CD4-positive, alpha-beta T cell treated with Interleukin-2 at 100 ng/mL for 4 hours (primary cell): ENCODE data around the gene GAS6.
"Not testable (repeated sequence)": the region's sequence is repeated elsewhere in the genome, so short reads cannot be mapped to it uniquely, and the experiment has no call there.

ENCODE experiments used
- DNase-seq: peaks from one replicate; pipeline ENCODE4 v3.0.0-alpha.2; 2020; ENCODE audit warnings: low spot score

GAS6 gene

DNA sequence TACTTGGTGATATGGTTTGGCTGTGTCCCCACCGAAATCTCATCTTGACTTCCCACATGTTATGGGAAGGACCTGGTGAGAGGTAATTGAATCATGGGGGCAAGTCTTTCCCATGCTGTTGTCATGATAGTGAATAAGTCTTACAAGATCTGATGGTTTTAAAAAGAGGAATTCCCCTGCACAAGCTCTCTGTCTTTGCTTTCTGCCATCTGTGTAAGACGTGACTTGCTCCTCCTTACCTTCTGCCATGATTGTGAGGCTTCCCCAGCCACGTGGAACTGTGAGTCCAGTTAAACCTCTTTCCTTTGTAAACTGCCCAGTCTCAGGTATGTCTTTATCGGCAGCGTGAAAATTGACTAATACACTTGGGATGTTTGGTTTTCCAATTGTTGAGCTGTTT lies 4.0 kb upstream of the GAS6 start:
- DNase-seq: not testable (repeated sequence)

DNA sequence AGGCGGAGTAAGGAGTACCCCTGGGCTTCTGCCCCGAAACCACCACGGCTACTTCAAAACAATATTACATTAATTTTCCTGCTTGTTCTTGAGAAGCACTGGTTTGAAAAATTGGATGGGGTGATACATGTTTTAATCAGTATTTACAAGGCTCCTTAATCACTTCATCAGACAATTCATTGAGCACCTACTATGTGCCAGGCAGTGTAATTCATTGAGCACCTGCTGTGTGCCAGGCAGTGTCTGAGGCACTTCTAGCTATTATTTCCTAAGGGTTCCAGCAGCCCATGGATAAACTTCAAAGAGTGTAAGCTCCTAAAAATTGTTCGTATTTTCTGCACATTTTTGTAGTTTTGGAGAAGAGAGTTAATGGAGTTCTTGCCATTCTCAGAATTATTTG lies 1.6 kb upstream of the GAS6 start:
- no peak for DNase-seq

DNA sequence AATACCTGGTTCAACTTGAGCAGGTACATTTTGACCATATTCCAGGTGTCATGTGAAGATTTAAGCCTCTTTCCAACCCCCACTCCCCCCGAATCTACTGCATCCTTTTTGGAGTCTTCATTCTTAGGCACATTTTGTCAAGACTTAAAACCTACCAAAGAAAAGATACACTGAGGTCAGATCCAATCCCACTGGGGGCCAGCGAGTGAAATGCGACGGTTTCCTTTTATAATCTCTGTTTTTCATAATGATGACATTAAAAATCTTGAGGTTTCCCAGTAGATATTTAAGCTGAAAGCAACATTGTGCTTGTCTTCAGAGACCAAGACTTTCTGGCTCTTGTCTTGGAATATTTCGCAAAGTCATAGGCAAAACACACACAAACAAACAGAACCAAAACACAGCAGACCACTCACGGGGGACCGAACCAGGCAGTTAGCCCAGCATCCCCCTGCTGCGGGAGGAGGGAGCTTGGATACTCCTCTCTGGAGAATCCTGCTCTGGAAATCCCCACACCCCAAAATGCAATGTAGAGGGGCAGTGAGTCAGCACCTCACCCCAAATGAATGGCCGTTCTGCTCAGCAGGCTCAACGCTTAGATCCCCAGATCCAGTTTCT lies 506 bp upstream of the GAS6 start:
- no peak for DNase-seq

DNA sequence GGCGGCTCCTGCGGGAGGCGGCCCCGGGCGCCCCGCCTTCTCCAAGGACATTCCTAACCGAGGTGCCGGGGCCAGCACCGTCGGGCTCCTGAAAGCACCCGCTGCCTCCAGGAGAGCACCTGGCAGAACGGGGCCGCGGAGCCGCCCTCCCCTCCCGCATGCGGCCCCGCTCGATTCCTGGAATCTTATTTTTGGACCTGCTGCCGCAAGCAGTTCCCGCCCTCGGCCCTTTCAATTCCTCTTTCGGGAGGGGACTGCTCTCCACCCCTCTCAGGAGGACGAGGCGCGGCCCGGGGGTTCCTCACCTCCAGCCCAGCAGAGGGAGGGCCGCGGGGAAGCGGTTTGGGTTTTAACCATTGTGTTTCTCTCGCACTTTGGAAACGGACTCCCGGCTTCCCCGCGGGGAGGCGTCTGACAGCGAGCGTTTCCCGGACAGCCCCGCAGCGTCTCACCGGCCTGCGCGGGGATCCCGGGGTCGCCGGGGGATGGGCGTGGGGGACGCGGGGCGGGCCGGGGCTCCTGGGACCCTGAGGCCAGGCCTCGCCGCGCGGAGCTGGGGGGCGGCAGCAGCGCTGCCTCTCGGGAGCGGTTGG lies 849 bp downstream of the GAS6 start:
- DNase-seq: no peak

GRCh38 chr13:113862191-113862930 lies 1.5 kb downstream of the GAS6 start:
- DNase-seq: no peak

- no peak for DNase-seq
Measured at GRCh38 chr13:113861433-113862030, 2.3 kb downstream of the GAS6 start.

DNA sequence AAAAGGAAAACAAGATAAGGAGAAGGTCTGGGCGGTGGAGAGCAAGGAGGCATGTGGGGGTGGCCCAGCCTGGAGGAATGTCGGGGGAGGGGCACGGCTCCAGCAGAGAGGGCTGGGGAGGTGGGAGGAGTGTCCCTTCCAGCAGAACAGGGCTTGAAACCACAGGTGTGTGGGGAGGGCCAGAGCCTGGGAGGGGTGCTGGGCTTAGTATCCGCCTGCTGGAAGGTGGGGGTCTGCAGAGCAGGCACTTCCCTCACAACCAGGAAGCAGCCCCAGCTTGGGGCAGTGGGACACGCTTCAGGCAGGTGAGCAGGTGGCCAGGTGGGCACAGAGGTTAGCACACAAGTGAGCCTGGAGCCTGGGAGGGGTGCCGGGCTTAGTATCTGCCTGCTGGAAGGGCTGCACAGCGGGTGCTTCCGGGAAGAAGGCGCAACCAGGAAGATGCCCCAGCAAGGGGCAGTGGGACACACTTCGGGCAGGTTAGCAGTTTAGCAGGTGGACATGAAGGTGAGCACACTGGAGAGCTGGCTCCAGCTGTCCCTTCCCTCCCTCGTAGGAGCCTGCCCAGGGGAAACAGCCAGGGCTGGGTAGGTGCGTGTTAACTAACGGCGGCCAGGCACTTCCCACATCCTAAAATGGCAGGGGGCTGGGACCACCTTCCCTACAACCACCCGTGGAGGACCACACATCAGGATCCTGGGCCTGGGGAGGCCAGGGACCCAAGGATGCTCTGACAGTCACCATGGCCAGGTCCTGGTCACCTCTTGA lies 3.0 kb downstream of the GAS6 start:
- no peak for DNase-seq

GRCh38 chr13:113860051-113860664 lies 3.7 kb downstream of the GAS6 start:
- DNase-seq: no peak

DNA sequence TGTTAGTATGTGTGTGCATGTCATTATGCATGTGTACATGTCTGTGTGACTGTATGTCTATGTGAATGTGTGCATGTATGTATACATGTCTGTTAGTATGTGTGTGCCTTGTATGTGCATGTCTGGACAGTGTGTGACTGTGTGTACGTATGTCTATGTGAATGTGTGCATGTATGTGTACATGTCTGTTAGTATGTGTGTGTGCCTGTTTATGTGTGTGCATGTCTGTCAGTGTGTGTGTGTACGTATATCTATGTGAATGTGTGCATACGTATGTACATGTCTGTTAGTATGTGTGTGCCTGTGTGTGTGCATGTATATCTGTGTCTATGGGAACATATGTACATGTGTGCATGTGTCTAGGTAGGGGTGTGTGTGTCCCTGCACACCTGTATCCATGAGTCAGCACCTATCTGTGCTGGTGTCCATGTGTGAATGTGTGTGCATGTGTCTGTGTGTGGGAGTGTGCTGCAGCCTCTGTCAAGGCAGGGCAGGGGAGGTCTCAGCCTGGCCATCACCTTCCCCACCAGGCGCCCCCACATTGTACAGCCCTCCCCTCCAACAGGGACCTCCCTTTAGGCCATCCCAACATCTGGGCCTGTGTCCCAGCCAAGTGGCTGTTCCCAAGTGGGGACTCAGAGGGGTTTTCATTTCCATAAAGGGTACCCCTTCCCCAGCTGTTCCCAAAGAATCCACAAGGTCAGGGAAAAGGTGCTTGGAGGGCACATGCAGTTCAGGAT lies 4.4 kb downstream of the GAS6 start:
- DNase-seq: no peak

- DNase-seq: no peak
Measured at GRCh38 chr13:113857531-113858195, 6.2 kb downstream of the GAS6 start.

DNA sequence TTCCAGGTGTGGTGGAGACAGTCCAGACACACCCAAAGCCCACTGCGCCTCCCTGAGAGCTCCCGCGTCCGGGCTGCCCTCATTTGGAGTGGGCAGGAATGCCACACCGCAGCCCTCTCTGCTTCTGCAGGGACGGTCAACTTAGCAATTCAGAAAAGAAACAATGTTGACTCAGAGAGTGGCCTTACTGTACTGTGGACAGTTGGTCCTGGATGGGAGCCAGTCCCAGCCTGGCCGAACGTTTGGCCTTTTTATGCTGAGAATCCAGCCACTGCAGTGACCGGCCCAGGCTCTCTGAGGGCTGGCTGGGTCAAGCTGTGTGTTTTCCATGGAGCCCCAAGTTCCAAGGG lies 7.2 kb downstream of the GAS6 start:
- no peak for DNase-seq

GRCh38 chr13:113855931-113856715 lies 7.8 kb downstream of the GAS6 start:
- no peak for DNase-seq

GRCh38 chr13:113855012-113855921 lies 8.6 kb downstream of the GAS6 start:
- no peak for DNase-seq

- no peak for DNase-seq
Measured at GRCh38 chr13:113854238-113855011, 9.5 kb downstream of the GAS6 start.

- DNase-seq: no peak
Measured at GRCh38 chr13:113853518-113854237, 10.2 kb downstream of the GAS6 start.

GRCh38 chr13:113852536-113853517 lies 11.0 kb downstream of the GAS6 start:
- DNase-seq: no peak
